ENCODE data around the gene MIS18A. TPM values are rescaled to one million over a fixed set of nuclear protein-coding genes. Genes with fewer than 3 reads are reported as not detected.

MIS18A gene
- total and polyA plus RNA-seq, 7 donors: 2.4 to 12.0 (median 6.4) TPM

- TF ChIP-seq EP300 (IDR thresholded peaks at IDR 0.05) (no peak), POLR2AphosphoS5 (IDR thresholded peaks at IDR 0.05) (no peak), POLR2A (IDR thresholded peaks at IDR 0.05) (no peak), CTCF (IDR thresholded peaks at IDR 0.05) (no peak)
- Histone ChIP-seq H3K4me3 (no peak overlapping the region), H3K27me3 (no peaks in the 10 kb centered on the region), H3K4me1 (no peaks in the 10 kb centered on the region), H3K27ac (no peak overlapping the region), H3K36me3 (no peaks in the 10 kb centered on the region), H3K9me3 (no peaks in the 10 kb centered on the region)
- no peak for DNase-seq
- intact Hi-C loops (cut with DNase I): no loop called here
- WGBS, 2 donors: 88 to 92% methylated on average over 6 of the region's 6 CpGs
Measured at GRCh38 chr21:32298148-32298559, 19.3 kb upstream of the MIS18A start.

DNA sequence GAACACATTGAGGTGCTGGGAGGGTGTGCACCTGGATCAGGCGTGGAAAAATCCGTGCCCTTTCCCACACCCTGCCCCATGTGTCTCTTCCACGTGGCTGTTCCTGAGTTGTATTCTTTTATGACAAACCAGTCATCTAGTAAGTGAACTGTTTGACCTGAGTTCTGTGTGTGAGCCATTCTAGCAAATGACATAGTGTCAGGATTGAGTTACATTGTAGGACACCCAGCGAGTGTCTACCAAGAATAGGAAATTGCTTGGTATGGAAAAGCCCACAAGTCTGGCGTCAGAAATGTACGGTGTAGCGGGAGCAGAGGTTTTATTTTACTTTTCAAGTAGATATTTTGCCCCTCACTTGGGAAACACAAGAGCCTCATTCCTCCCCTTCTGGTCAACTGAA lies 18.6 kb upstream of the MIS18A start:
- 80 to 91% methylated on average over 7 of the region's 7 CpGs for WGBS, 2 donors
- Histone ChIP-seq H3K27ac (no peak overlapping the region), H3K9me3 (no peaks in the 10 kb centered on the region), H3K27me3 (no peaks in the 10 kb centered on the region), H3K36me3 (no peaks in the 10 kb centered on the region), H3K4me3 (no peak overlapping the region), H3K4me1 (no peaks in the 10 kb centered on the region)
- intact Hi-C loops (cut with DNase I): no loop called here
- no peak for DNase-seq
- no peak for TF ChIP-seq CTCF (IDR thresholded peaks at IDR 0.05)
- TF ChIP-seq POLR2A (IDR thresholded peaks at IDR 0.05): no peak
- TF ChIP-seq POLR2AphosphoS5 (IDR thresholded peaks at IDR 0.05): no peak
- TF ChIP-seq EP300 (IDR thresholded peaks at IDR 0.05): no peak

GRCh38 chr21:32285476-32285875 lies 6.6 kb upstream of the MIS18A start:
- Histone ChIP-seq H3K27me3 (no peaks in the 10 kb centered on the region), H3K36me3 (no peaks in the 10 kb centered on the region), H3K4me3 (no peak overlapping the region), H3K9me3 (no peaks in the 10 kb centered on the region), H3K27ac (no peak overlapping the region), H3K4me1 (no peaks in the 10 kb centered on the region)
- intact Hi-C loops (cut with DNase I): no loop called here
- no peak for DNase-seq
- 95% methylated on average over 4 of the region's 4 CpGs for WGBS, 2 donors
- TF ChIP-seq POLR2AphosphoS5 (IDR thresholded peaks at IDR 0.05) (no peak), EP300 (IDR thresholded peaks at IDR 0.05) (no peak), POLR2A (IDR thresholded peaks at IDR 0.05) (no peak), CTCF (IDR thresholded peaks at IDR 0.05) (no peak)

GRCh38 chr21:32282992-32283391 lies 4.1 kb upstream of the MIS18A start:
- DNase-seq: no peak
- TF ChIP-seq EP300 (IDR thresholded peaks at IDR 0.05): no peak
- no peak for TF ChIP-seq CTCF (IDR thresholded peaks at IDR 0.05)
- no peak for TF ChIP-seq POLR2A (IDR thresholded peaks at IDR 0.05)
- TF ChIP-seq POLR2AphosphoS5 (IDR thresholded peaks at IDR 0.05): no peak
- Histone ChIP-seq H3K4me3 (no peak overlapping the region), H3K36me3 (no peaks in the 10 kb centered on the region), H3K27me3 (no peaks in the 10 kb centered on the region), H3K4me1 (peaks cover 0 to 15% (median 14%) of the 10 kb centered on the region in 4 donors), H3K27ac (no peak overlapping the region), H3K9me3 (no peaks in the 10 kb centered on the region)
- WGBS, 2 donors: 88% methylated on average over 6 of the region's 6 CpGs
- intact Hi-C loops (cut with DNase I): no loop called here

- WGBS, 2 donors: 93 to 94% methylated on average over 7 of the region's 7 CpGs
- TF ChIP-seq EP300 (IDR thresholded peaks at IDR 0.05) (no peak), POLR2A (IDR thresholded peaks at IDR 0.05) (no peak), CTCF (IDR thresholded peaks at IDR 0.05) (no peak), POLR2AphosphoS5 (IDR thresholded peaks at IDR 0.05) (no peak)
- no peaks in the 10 kb centered on the region for H3K9me3 ChIP-seq
- H3K27ac ChIP-seq: no peak overlapping the region
- intact Hi-C loops (cut with DNase I): no loop called here
- H3K4me1 ChIP-seq: peaks cover 0 to 20% (median 20%) of the 10 kb centered on the region in 4 donors
- no peaks in the 10 kb centered on the region for H3K36me3 ChIP-seq
- DNase-seq: no peak
- H3K4me3 ChIP-seq: no peak overlapping the region
- H3K27me3 ChIP-seq: no peaks in the 10 kb centered on the region
Measured at GRCh38 chr21:32281531-32281930, 2.7 kb upstream of the MIS18A start.
